ENCODE data around the gene LAMTOR2. TPM values are rescaled to one million over a fixed set of nuclear protein-coding genes. Genes with fewer than 3 reads are reported as not detected.
A peak's percentile ranks its signal among the peaks of the same experiment; 100 is the strongest.

Gene LAMTOR2
- total and polyA plus RNA-seq, 5 donors from 2014 or later = 20.2 to 162 (median 118) TPM

DNA sequence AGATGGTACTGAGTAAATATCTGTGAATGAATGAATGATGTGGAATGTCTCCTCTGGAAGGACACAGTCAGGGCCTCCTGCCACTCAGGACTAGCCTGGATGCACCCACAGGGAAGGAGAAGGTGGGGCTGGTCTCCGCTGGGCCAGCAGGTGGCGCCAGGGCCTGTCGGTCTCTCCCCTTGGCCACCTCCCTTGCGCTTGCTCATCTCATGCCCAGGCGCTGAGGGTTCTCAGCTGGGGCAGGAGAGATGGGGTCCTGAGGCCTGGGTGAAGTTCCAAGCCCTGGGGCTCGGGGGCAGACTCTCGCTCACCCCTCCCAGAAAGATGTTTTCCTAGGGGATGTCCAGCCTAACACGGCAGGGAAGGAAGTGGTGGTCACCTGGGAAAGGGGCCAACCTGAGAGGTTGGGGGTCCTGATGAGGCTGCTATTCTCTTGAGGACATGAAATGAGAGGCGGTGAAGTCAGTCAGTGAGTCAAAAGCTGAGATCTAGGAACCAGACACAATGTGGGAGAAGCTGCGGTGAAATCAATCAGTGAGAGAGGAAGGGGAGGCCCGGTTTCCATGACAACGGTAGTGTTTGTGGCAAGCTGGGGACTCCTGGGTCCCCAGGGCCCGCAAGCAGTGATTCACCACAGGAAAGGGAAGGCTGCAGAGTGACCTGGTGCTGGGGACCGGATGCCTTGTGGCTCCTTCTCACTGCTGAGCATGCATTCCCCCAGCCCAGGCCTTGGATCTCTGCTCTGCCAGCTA is 42.2 kb downstream of the LAMTOR2 start:
- Mint-ChIP-seq H3K4me3 (peak overlapping the region; percentile 76 to 86 (median 82)), H3K4me1 (peaks cover 17 to 38% (median 30%) of the 10 kb centered on the region in 4 donors), H3K9me3 (peaks cover 0 to 2% (median 0%) of the 10 kb centered on the region in 7 donors), H3K36me3 (no peaks in the 10 kb centered on the region), H3K27ac (peak overlapping the region; percentile 86 to 98 (median 96)), H3K27me3 (peaks cover 6% of the 10 kb centered on the region)
- DNase-seq (peak; percentile 84 to 85 (median 84)), ATAC-seq (ENCODE audit: low read depth in 2 of 2) (peak; percentile 83 to 85)
- Histone ChIP-seq H3K36me3 (ENCODE audit: control insufficient read depth, insufficient read depth, low read length) (no peaks in the 10 kb centered on the region), H3K4me1 (ENCODE audit: control insufficient read depth, insufficient read depth, low read length, poor library complexity, severe bottlenecking) (peaks cover 19% of the 10 kb centered on the region), H3K9me3 (ENCODE audit: control insufficient read depth in 2 of 2, low read length in 2 of 2) (no peaks in the 10 kb centered on the region), H3K27ac (ENCODE audit: insufficient read depth, low read length, poor library complexity, severe bottlenecking) (peak overlapping the region; percentile 90), H3K4me3 (ENCODE audit: low read depth, low read length) (peak overlapping the region; percentile 43), H3K27me3 (ENCODE audit: control insufficient read depth, insufficient read depth, low read length) (no peaks in the 10 kb centered on the region)

DNA sequence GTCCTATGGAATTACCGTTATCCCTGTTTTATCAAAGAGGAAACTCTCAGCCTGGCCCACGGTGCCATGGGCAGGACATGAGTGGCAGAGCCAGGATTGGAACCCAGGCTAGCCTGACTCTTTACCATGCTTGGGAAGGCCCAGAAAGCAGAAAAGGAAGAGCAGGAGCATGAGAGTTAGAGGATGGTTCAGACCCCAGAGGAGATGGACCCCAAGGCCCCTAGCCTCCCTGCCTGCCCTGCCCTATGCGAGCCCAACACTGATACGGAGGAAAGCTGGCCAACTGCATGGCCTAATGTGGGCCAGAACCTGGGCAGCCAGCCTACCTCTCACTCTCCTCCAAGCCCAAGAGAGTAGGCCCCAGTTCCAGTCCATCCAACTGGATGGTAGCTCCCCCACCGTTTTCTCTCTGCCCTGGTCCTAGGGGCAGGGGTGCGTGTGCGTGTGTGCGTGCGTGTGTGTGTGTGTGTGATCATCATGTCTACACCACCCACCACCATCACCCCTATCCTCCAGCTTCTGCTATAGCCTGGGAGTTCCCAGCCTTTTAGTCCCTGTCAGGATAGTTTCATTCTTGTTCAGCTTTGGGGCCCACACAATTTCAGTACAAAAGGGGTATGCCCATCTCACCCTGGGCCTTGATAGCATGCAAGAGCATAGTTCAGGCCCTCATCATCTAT is 43.1 kb downstream of the LAMTOR2 start:
- Histone ChIP-seq H3K9me3 (ENCODE audit: control insufficient read depth in 2 of 2, low read length in 2 of 2) (no peaks in the 10 kb centered on the region), H3K4me3 (ENCODE audit: low read depth, low read length) (no peak overlapping the region), H3K36me3 (ENCODE audit: control insufficient read depth, insufficient read depth, low read length) (no peaks in the 10 kb centered on the region), H3K27me3 (ENCODE audit: control insufficient read depth, insufficient read depth, low read length) (no peaks in the 10 kb centered on the region), H3K4me1 (ENCODE audit: control insufficient read depth, insufficient read depth, low read length, poor library complexity, severe bottlenecking) (peaks cover 19% of the 10 kb centered on the region), H3K27ac (ENCODE audit: insufficient read depth, low read length, poor library complexity, severe bottlenecking) (peak overlapping the region; percentile 90)
- no peaks in the 10 kb centered on the region for H3K36me3 Mint-ChIP-seq
- peaks cover 17 to 38% (median 30%) of the 10 kb centered on the region in 4 donors for H3K4me1 Mint-ChIP-seq
- peaks cover 6% of the 10 kb centered on the region for H3K27me3 Mint-ChIP-seq
- peak overlapping the region in 1 of 4 donors; percentile 86 for H3K4me3 Mint-ChIP-seq
- DNase-seq = no peak
- ATAC-seq (ENCODE audit: low read depth in 2 of 2) = no peak
- H3K27ac Mint-ChIP-seq = peak overlapping the region; percentile 86 to 98 (median 96)
- peaks cover 0 to 2% (median 0%) of the 10 kb centered on the region in 7 donors for H3K9me3 Mint-ChIP-seq

DNA sequence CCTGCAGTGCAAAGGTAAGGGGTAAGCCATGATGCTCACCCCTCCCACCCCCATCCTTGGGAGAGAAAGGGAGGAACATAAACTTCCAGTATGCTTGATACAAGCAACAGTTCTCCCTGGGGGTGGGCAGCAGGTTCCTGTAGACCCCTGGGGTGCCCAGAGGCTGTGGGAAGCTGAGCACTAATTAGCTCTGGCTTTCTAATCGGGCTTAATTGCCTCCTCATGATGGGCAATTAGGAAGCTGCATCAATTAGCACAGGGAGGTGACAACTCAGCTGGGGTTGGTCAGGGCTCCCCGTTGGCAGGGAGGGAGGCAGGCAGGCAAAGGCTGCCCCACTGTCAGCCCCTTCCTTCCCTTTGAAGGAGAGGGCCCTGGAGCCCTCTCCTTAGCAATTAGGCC is 44.2 kb downstream of the LAMTOR2 start:
- Histone ChIP-seq H3K9me3 (ENCODE audit: control insufficient read depth in 2 of 2, low read length in 2 of 2) (no peaks in the 10 kb centered on the region), H3K36me3 (ENCODE audit: control insufficient read depth, insufficient read depth, low read length) (no peaks in the 10 kb centered on the region), H3K27ac (ENCODE audit: insufficient read depth, low read length, poor library complexity, severe bottlenecking) (peak overlapping the region; percentile 90), H3K4me3 (ENCODE audit: low read depth, low read length) (no peak overlapping the region), H3K27me3 (ENCODE audit: control insufficient read depth, insufficient read depth, low read length) (no peaks in the 10 kb centered on the region), H3K4me1 (ENCODE audit: control insufficient read depth, insufficient read depth, low read length, poor library complexity, severe bottlenecking) (peaks cover 29% of the 10 kb centered on the region)
- Mint-ChIP-seq H3K4me3 (no peak overlapping the region), H3K27ac (peak overlapping the region; percentile 86 to 98 (median 95)), H3K9me3 (peaks cover 0 to 2% (median 0%) of the 10 kb centered on the region in 7 donors), H3K36me3 (no peaks in the 10 kb centered on the region), H3K4me1 (peaks cover 17 to 48% (median 33%) of the 10 kb centered on the region in 4 donors), H3K27me3 (peaks cover 6% of the 10 kb centered on the region)
- no peak for ATAC-seq (ENCODE audit: low read depth in 2 of 2)
- DNase-seq = no peak

DNA sequence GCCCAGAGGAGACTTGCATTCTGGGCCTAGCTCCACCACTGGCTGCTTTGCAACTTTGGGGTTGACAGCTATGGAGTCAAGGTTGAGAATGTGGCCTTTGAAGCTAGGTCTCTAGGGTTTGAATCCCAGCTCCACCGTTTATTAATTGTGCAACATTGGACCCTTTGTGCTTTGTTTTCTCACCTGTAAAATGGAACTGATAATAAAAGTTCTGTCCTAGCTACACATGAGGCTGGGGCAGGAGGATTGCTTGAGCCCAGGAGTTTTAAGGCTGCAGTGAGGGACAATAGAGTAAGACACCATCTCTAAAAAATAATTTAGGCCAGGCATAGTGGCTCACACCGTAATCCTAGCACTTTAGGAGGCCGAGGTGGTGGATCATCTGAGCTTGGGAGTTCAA is 44.7 kb downstream of the LAMTOR2 start:
- H3K27ac Mint-ChIP-seq = peak overlapping the region in 2 of 3 donors; percentile 70 to 86
- Histone ChIP-seq H3K4me3 (ENCODE audit: low read depth, low read length) (no peak overlapping the region), H3K4me1 (ENCODE audit: control insufficient read depth, insufficient read depth, low read length, poor library complexity, severe bottlenecking) (peaks cover 34% of the 10 kb centered on the region), H3K27ac (ENCODE audit: insufficient read depth, low read length, poor library complexity, severe bottlenecking) (peak overlapping the region; percentile 3), H3K27me3 (ENCODE audit: control insufficient read depth, insufficient read depth, low read length) (no peaks in the 10 kb centered on the region), H3K36me3 (ENCODE audit: control insufficient read depth, insufficient read depth, low read length) (no peaks in the 10 kb centered on the region), H3K9me3 (ENCODE audit: control insufficient read depth in 2 of 2, low read length in 2 of 2) (no peaks in the 10 kb centered on the region)
- peaks cover 6% of the 10 kb centered on the region for H3K27me3 Mint-ChIP-seq
- no peaks in the 10 kb centered on the region for H3K36me3 Mint-ChIP-seq
- no peak for DNase-seq
- peaks cover 17 to 53% (median 37%) of the 10 kb centered on the region in 4 donors for H3K4me1 Mint-ChIP-seq
- no peak for ATAC-seq (ENCODE audit: low read depth in 2 of 2)
- H3K9me3 Mint-ChIP-seq = peaks cover 0 to 3% (median 0%) of the 10 kb centered on the region in 7 donors
- no peak overlapping the region for H3K4me3 Mint-ChIP-seq

DNA sequence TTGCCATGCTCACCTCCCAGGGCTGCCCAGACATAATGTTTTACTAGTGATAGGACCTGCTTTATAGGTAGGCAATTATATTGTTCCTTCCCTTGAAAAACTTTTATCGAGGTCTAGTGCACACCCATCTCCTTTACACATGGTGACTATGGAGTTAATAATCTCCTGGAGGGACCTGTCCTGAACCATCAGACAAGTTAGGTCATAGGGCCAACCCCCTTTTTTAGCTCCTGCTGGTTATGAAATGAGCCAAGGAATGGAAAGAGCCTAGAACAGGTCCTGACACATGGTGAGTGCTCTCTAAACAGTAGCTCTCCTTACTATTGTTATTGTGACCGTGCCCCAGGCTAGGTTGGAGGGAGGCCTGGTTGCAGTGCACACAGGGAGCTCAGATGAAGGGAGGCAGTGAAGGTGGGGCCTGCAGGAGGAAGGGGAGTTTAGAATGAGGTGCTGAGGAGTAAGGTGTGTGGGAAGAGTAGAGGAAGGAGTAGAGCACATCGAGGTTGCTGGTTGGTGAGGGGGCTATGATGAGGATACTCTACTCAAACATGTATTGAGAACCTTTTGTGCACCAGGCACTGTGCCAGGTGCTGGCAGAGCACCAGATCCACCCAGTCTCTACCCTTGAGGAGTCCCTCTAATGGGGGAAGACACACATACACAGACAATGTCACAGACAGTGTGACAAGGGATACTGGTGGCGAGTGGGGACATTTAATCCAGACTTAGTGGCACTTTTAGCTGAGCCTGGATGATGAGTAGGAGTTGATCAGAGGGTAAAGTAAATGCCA is 45.8 kb downstream of the LAMTOR2 start:
- peaks cover 46% of the 10 kb centered on the region for H3K4me1 ChIP-seq (ENCODE audit: control insufficient read depth, insufficient read depth, low read length, poor library complexity, severe bottlenecking)
- H3K4me3 ChIP-seq (ENCODE audit: low read depth, low read length) = no peak overlapping the region
- ATAC-seq (ENCODE audit: low read depth in 2 of 2) (no peak), DNase-seq (no peak)
- no peaks in the 10 kb centered on the region for H3K27me3 ChIP-seq (ENCODE audit: control insufficient read depth, insufficient read depth, low read length)
- no peaks in the 10 kb centered on the region for H3K36me3 Mint-ChIP-seq
- no peaks in the 10 kb centered on the region for H3K36me3 ChIP-seq (ENCODE audit: control insufficient read depth, insufficient read depth, low read length)
- H3K4me3 Mint-ChIP-seq = no peak overlapping the region
- H3K9me3 ChIP-seq (ENCODE audit: control insufficient read depth in 2 of 2, low read length in 2 of 2) = no peaks in the 10 kb centered on the region
- H3K9me3 Mint-ChIP-seq = peaks cover 0 to 5% (median 0%) of the 10 kb centered on the region in 7 donors
- H3K27me3 Mint-ChIP-seq = peaks cover 6% of the 10 kb centered on the region
- peaks cover 17 to 62% (median 42%) of the 10 kb centered on the region in 4 donors for H3K4me1 Mint-ChIP-seq
- H3K27ac Mint-ChIP-seq = peak overlapping the region in 2 of 3 donors; percentile 70 to 88
- H3K27ac ChIP-seq (ENCODE audit: insufficient read depth, low read length, poor library complexity, severe bottlenecking) = no peak overlapping the region

DNA sequence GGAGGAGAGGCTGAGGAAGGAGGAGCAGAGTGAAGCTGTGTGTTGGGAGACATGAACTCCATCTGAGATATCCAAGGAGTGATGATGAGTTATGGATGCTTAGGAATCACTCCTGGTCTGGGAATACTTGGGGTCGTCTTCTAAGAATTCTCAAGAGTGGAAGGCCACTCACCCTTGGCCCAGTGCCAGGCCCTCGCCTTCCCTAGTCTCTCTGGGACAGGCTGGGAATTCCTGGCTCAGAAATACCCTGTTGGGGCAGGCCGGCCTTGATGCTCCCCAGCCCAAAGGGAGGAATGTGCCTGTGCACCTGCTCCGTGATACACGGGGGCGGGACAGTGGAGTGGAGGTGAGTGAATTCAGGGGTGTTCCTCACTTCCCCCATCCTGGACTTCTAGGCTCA is 47.3 kb downstream of the LAMTOR2 start:
- peaks cover 9% of the 10 kb centered on the region for H3K27me3 Mint-ChIP-seq
- H3K36me3 Mint-ChIP-seq = no peaks in the 10 kb centered on the region
- no peaks in the 10 kb centered on the region for H3K36me3 ChIP-seq (ENCODE audit: control insufficient read depth, insufficient read depth, low read length)
- H3K4me3 ChIP-seq (ENCODE audit: low read depth, low read length) = no peak overlapping the region
- no peaks in the 10 kb centered on the region for H3K9me3 ChIP-seq (ENCODE audit: control insufficient read depth in 2 of 2, low read length in 2 of 2)
- peak overlapping the region in 2 of 4 donors; percentile 19 to 61 for H3K4me3 Mint-ChIP-seq
- no peak for ATAC-seq (ENCODE audit: low read depth in 2 of 2)
- H3K27me3 ChIP-seq (ENCODE audit: control insufficient read depth, insufficient read depth, low read length) = no peaks in the 10 kb centered on the region
- H3K4me1 ChIP-seq (ENCODE audit: control insufficient read depth, insufficient read depth, low read length, poor library complexity, severe bottlenecking) = peaks cover 43% of the 10 kb centered on the region
- peaks cover 0 to 5% (median 0%) of the 10 kb centered on the region in 7 donors for H3K9me3 Mint-ChIP-seq
- DNase-seq = no peak
- H3K27ac ChIP-seq (ENCODE audit: insufficient read depth, low read length, poor library complexity, severe bottlenecking) = no peak overlapping the region
- H3K4me1 Mint-ChIP-seq = peaks cover 9 to 63% (median 41%) of the 10 kb centered on the region in 4 donors
- H3K27ac Mint-ChIP-seq = peak overlapping the region in 2 of 3 donors; percentile 44 to 70
